ENCODE measurements around the gene GMDS.

Gene GMDS

DNA sequence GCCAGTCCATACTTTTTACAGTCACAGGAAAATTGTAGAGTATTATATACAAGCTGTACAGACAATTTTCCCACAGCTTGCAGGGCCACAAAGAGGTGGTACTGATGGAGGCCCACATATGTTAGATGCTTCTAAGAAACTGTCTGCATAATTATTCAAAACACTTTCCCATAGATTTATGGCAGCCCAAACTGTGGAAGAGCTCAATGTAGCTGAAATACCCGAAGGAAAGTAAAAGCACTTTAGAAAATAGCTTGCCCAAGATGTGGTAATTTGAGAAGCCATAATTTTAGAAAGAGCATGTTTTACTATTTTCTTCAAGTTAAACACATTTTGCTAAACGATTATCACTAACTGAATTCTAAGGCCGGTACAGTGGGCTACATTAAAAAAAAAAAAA is 36.9 kb downstream of the GMDS start:
- no peaks in the 10 kb centered on the region for H3K4me1 ChIP-seq (ENCODE audit: control insufficient read depth, insufficient read depth, low read length, unreplicated experiment)
- H3K4me3 ChIP-seq (ENCODE audit: low read depth, low read length), result no peak overlapping the region
- H3K27ac ChIP-seq (ENCODE audit: low read depth, low read length), result no peak overlapping the region
- no peaks in the 10 kb centered on the region for H3K36me3 ChIP-seq (ENCODE audit: insufficient read depth, low read length)
- no peaks in the 10 kb centered on the region for H3K27me3 ChIP-seq (ENCODE audit: insufficient read depth, low read length)
- no peak overlapping the region for H2AFZ ChIP-seq (ENCODE audit: low read length, unreplicated experiment)
- H3K79me2 ChIP-seq (ENCODE audit: control insufficient read depth, insufficient read depth, low read length, unreplicated experiment), result no peaks in the 10 kb centered on the region

DNA sequence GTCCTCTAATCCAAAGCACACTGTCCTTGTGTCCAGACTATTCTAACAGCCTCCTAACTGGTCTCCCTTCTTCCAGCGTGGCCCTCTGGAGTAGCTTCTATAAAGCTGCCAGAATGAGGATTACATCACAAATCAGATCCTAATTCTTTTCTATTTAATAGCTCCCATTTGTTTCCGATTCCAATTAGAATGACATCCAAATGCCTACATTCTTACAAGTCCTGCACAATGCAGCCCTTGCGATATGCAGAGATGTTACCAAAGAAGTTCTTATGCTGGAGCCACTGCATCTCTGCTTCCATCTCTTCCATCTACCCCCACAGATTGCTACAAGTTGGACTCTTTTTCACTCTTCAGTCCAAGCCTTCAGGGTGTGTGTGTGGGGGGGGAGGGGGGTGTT is 40.0 kb downstream of the GMDS start:
- Histone ChIP-seq H2AFZ (ENCODE audit: low read length, unreplicated experiment) (no peak overlapping the region), H3K36me3 (ENCODE audit: insufficient read depth, low read length) (no peaks in the 10 kb centered on the region), H3K4me3 (ENCODE audit: low read depth, low read length) (no peak overlapping the region), H3K27ac (ENCODE audit: low read depth, low read length) (no peak overlapping the region), H3K4me1 (ENCODE audit: control insufficient read depth, insufficient read depth, low read length, unreplicated experiment) (no peaks in the 10 kb centered on the region), H3K79me2 (ENCODE audit: control insufficient read depth, insufficient read depth, low read length, unreplicated experiment) (no peaks in the 10 kb centered on the region), H3K27me3 (ENCODE audit: insufficient read depth, low read length) (no peaks in the 10 kb centered on the region)

DNA sequence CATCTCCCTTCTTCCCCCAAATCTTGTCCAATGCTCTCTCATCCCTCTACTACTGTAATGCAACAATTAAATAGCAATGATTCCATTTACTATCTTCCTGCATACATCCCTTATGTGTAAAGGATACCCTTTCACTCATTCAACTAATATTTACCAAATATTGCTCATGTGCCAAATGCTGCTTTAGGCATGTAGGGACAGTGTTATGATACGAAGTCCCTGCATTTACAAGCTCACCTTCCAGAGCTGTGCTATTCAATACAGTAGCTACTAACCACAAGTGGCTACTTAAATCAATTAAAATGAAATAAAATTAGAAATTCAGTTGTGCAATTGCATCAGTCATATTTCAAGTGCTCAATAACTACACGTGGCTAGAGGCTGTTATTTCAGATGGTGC is 41.1 kb downstream of the GMDS start:
- H2AFZ ChIP-seq (ENCODE audit: low read length, unreplicated experiment), result no peak overlapping the region
- H3K4me3 ChIP-seq (ENCODE audit: low read depth, low read length), result no peak overlapping the region
- no peaks in the 10 kb centered on the region for H3K79me2 ChIP-seq (ENCODE audit: control insufficient read depth, insufficient read depth, low read length, unreplicated experiment)
- H3K27ac ChIP-seq (ENCODE audit: low read depth, low read length), result no peak overlapping the region
- no peaks in the 10 kb centered on the region for H3K27me3 ChIP-seq (ENCODE audit: insufficient read depth, low read length)
- H3K36me3 ChIP-seq (ENCODE audit: insufficient read depth, low read length), result no peaks in the 10 kb centered on the region
- no peaks in the 10 kb centered on the region for H3K4me1 ChIP-seq (ENCODE audit: control insufficient read depth, insufficient read depth, low read length, unreplicated experiment)

DNA sequence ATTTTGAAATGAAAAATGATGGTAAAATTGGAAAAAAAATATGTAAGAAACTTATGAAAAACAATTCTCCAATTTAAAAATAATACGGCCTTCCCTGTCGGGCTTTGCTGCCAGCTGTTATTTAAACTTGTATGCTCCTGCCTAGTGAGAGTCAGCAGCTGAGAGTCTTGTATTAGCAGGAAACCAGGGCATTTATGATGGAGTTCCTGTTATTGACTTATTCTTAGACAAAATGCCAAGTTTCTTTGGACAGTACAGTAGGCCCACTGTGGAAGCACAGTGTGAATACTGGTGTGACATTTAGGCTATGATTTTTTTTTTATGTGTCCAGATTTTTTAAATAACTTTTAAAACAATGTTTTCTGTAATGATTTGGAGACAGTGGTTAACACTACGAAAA is 42.1 kb downstream of the GMDS start:
- Histone ChIP-seq H3K36me3 (ENCODE audit: insufficient read depth, low read length) (no peaks in the 10 kb centered on the region), H3K4me3 (ENCODE audit: low read depth, low read length) (no peak overlapping the region), H3K27me3 (ENCODE audit: insufficient read depth, low read length) (no peaks in the 10 kb centered on the region), H3K79me2 (ENCODE audit: control insufficient read depth, insufficient read depth, low read length, unreplicated experiment) (no peaks in the 10 kb centered on the region), H3K27ac (ENCODE audit: low read depth, low read length) (no peak overlapping the region), H3K4me1 (ENCODE audit: control insufficient read depth, insufficient read depth, low read length, unreplicated experiment) (no peaks in the 10 kb centered on the region), H2AFZ (ENCODE audit: low read length, unreplicated experiment) (no peak overlapping the region)

DNA sequence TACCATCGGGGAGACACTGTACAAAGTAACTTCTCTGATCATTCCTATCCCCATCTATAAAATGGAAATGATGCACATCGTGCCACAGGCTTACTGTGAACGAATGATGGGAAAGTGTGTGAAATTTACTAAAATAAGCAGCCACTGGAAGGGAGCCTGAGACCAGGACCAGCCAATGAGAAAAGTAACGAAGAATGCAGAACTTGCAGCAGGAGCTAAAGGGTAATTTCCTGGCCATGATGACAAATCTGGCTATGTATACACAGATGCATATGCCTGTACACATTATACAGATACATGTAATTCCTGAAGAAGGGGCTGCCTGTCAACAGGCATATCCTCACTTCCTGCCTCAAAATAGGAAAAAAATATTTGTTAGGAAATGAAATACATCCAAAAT is 47.4 kb downstream of the GMDS start:
- no peaks in the 10 kb centered on the region for H3K27me3 ChIP-seq (ENCODE audit: insufficient read depth, low read length)
- peaks cover 9% of the 10 kb centered on the region for H3K4me1 ChIP-seq (ENCODE audit: control insufficient read depth, insufficient read depth, low read length, unreplicated experiment)
- H3K27ac ChIP-seq (ENCODE audit: low read depth, low read length), result no peak overlapping the region
- H3K79me2 ChIP-seq (ENCODE audit: control insufficient read depth, insufficient read depth, low read length, unreplicated experiment), result no peaks in the 10 kb centered on the region
- H2AFZ ChIP-seq (ENCODE audit: low read length, unreplicated experiment), result no peak overlapping the region
- H3K4me3 ChIP-seq (ENCODE audit: low read depth, low read length), result no peak overlapping the region
- H3K36me3 ChIP-seq (ENCODE audit: insufficient read depth, low read length), result no peaks in the 10 kb centered on the region

DNA sequence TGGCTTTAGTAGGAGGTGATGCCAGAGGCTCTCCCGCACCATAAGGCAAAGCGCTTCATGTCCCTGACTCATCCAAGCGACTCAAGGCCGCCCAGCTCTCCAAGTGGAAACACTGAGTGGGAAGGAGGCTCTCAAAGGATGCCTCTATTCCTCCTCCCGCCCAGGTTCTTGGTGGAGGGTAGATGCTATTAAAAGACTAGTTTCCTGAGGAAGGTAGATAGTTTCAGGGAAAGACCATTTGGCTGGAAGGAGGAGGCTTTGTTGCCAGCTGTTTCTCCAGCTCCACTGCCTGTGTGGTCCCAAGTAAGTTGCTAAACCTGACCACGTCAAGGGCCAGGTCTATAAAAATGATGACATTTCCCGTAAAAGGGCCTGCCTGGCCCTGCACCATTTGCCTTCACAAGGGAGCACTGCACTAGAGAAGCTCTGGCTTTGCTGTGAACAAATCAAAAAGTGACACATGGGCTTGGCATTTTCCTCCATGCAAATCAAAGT is 48.2 kb downstream of the GMDS start:
- Histone ChIP-seq H3K79me2 (ENCODE audit: control insufficient read depth, insufficient read depth, low read length, unreplicated experiment) (no peaks in the 10 kb centered on the region), H3K4me1 (ENCODE audit: control insufficient read depth, insufficient read depth, low read length, unreplicated experiment) (peaks cover 9% of the 10 kb centered on the region), H3K27me3 (ENCODE audit: insufficient read depth, low read length) (no peaks in the 10 kb centered on the region), H3K4me3 (ENCODE audit: low read depth, low read length) (no peak overlapping the region), H2AFZ (ENCODE audit: low read length, unreplicated experiment) (no peak overlapping the region), H3K27ac (ENCODE audit: low read depth, low read length) (no peak overlapping the region), H3K36me3 (ENCODE audit: insufficient read depth, low read length) (no peaks in the 10 kb centered on the region)

DNA sequence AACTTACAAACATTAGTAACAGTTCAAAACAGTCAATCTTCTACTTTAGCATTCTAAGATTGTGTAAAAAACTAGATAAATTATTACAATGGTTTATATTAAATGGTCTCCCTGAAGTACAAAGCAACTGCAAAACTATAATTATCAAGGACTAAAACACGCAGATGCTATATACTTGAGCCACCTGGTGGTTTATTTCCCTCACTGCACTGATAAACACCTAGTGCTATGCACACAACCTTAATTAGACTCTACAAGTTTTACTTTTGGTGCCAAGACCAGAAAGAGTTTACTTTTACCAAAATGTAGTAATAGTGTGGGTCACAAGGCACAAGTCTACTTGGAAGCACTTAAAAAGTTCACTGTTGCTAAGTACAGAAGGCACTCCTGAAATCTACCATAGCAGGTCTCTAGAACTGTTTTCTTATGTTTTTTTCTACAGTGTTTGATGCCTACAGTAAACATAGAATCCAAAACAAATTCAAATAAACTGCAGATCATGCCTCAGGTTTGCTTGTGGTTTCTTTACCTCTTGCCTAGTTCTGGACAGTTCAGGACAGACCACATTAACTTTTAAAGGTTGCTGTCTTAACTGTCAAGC is 49.2 kb downstream of the GMDS start:
- no peak overlapping the region for H3K4me3 ChIP-seq (ENCODE audit: low read depth, low read length)
- no peaks in the 10 kb centered on the region for H3K79me2 ChIP-seq (ENCODE audit: control insufficient read depth, insufficient read depth, low read length, unreplicated experiment)
- H2AFZ ChIP-seq (ENCODE audit: low read length, unreplicated experiment), result no peak overlapping the region
- H3K27ac ChIP-seq (ENCODE audit: low read depth, low read length), result no peak overlapping the region
- H3K36me3 ChIP-seq (ENCODE audit: insufficient read depth, low read length), result no peaks in the 10 kb centered on the region
- H3K4me1 ChIP-seq (ENCODE audit: control insufficient read depth, insufficient read depth, low read length, unreplicated experiment), result peaks cover 9% of the 10 kb centered on the region
- no peaks in the 10 kb centered on the region for H3K27me3 ChIP-seq (ENCODE audit: insufficient read depth, low read length)

DNA sequence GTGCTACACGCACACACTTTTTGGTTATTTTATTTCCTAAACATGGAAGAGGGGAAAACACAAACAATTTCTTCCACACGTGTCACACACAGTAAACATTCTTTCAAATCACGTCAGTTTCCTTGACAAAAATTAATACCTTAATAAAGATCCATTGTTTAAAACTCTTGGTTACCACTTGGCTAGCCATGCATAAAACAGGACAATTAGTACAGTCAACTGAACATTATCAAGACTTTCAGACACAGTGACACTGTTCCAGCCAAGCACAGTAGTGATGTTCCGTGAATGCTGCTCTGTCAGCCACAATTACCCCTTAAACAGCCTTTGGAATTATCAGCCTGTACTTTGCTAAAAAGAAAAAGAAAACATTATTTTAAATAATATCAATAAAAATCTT is 50.8 kb downstream of the GMDS start:
- no peak overlapping the region for H2AFZ ChIP-seq (ENCODE audit: low read length, unreplicated experiment)

DNA sequence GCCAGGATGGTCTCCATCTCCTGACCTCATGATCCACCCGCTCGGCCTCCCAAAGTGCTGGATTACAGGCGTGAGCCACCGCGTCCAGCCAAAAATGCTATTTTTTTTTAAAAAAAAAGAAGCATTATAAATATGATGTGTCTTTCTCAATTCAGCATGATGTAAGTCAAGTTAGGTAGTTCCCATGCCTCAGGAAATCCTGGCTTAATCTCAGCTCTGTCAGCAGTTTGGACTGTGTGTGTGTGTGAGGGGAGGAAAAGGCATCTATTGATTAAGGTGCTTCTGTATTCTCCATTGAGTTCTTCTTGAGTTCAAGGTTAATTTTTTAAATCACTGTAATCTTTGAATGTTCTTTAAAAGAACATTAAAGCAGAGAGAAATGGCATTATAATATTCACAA is 51.5 kb downstream of the GMDS start:
- H3K4me1 ChIP-seq (ENCODE audit: control insufficient read depth, insufficient read depth, low read length, unreplicated experiment), result peaks cover 9% of the 10 kb centered on the region
- no peak overlapping the region for H3K4me3 ChIP-seq (ENCODE audit: low read depth, low read length)
- no peak overlapping the region for H2AFZ ChIP-seq (ENCODE audit: low read length, unreplicated experiment)
- H3K27me3 ChIP-seq (ENCODE audit: insufficient read depth, low read length), result no peaks in the 10 kb centered on the region
- no peak overlapping the region for H3K27ac ChIP-seq (ENCODE audit: low read depth, low read length)
- no peaks in the 10 kb centered on the region for H3K79me2 ChIP-seq (ENCODE audit: control insufficient read depth, insufficient read depth, low read length, unreplicated experiment)
- H3K36me3 ChIP-seq (ENCODE audit: insufficient read depth, low read length), result no peaks in the 10 kb centered on the region

More for the DNA sequence above, 50.8 kb downstream of the GMDS start:
- Histone ChIP-seq H3K4me3 (ENCODE audit: low read depth, low read length) (no peak overlapping the region), H3K36me3 (ENCODE audit: insufficient read depth, low read length) (no peaks in the 10 kb centered on the region), H3K27ac (ENCODE audit: low read depth, low read length) (no peak overlapping the region), H3K79me2 (ENCODE audit: control insufficient read depth, insufficient read depth, low read length, unreplicated experiment) (no peaks in the 10 kb centered on the region), H3K4me1 (ENCODE audit: control insufficient read depth, insufficient read depth, low read length, unreplicated experiment) (peaks cover 9% of the 10 kb centered on the region), H3K27me3 (ENCODE audit: insufficient read depth, low read length) (no peaks in the 10 kb centered on the region)

DNA sequence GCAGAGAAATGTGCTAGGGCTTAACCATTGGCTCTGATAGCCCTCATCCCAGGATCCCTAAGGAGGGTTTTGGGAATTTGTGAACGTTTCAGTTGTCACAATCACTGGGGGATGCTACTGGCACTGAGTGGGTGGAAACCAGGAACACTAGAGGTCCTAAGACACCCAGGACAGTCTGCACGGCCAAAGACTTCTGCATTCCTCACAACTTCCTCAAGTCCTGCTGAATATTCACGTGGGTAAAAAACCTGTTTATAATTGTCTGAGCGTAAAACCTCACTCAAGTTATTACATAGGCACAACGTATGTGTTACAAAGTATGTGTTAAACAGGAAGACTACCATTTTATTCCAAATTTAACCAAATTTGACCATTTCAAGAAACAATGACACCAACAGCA is 52.4 kb downstream of the GMDS start:
- Histone ChIP-seq H3K79me2 (ENCODE audit: control insufficient read depth, insufficient read depth, low read length, unreplicated experiment) (no peaks in the 10 kb centered on the region), H3K4me3 (ENCODE audit: low read depth, low read length) (no peak overlapping the region), H3K36me3 (ENCODE audit: insufficient read depth, low read length) (no peaks in the 10 kb centered on the region), H3K27ac (ENCODE audit: low read depth, low read length) (no peak overlapping the region), H3K4me1 (ENCODE audit: control insufficient read depth, insufficient read depth, low read length, unreplicated experiment) (peaks cover 9% of the 10 kb centered on the region), H3K27me3 (ENCODE audit: insufficient read depth, low read length) (no peaks in the 10 kb centered on the region), H2AFZ (ENCODE audit: low read length, unreplicated experiment) (no peak overlapping the region)

DNA sequence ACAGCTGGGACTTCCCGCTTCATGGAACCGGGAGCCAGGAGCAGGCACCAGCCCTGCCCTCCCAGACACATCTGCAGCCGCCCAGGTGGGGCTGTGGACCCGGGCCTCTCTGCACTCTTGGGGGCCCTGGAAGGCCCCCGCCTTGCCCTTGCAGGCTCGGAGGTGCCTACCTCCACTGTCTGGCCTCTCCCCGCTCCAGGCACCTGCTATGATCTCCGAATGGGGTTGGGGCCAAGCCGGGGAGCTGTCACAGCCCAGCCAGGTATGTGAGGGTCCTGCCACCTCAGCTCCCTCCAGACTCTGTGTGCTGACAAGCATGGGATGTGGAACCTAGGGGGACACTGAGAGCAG is 54.0 kb downstream of the GMDS start:
- Histone ChIP-seq H3K4me1 (ENCODE audit: control insufficient read depth, insufficient read depth, low read length, unreplicated experiment) (no peaks in the 10 kb centered on the region), H3K4me3 (ENCODE audit: low read depth, low read length) (no peak overlapping the region), H3K27me3 (ENCODE audit: insufficient read depth, low read length) (no peaks in the 10 kb centered on the region), H2AFZ (ENCODE audit: low read length, unreplicated experiment) (no peak overlapping the region), H3K27ac (ENCODE audit: low read depth, low read length) (no peak overlapping the region), H3K36me3 (ENCODE audit: insufficient read depth, low read length) (no peaks in the 10 kb centered on the region), H3K79me2 (ENCODE audit: control insufficient read depth, insufficient read depth, low read length, unreplicated experiment) (no peaks in the 10 kb centered on the region)

All from ACC112 (cell line).